ENCODE data around the gene MZB1.

DNA sequence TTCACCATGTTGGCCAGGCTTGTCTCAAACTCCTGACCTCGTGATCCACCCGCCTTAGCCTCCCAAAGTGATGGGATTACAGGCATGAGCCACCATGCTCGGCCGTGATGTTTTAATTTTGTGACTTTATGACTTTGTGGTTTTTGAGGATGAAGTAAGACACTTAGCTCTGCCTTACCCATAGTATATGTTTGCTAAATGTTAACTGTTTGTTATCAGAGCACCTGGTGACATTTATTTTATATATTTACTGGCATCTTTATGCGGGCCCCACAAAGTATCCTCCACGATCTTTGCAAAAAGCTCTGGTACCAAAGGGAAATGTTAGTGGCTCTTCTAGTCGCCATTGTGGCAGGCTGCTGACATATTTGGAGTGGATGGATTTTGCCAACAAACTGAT lies 13.3 kb downstream of the MZB1 start:
- no peak for TF ChIP-seq POLR2AphosphoS5 (IDR thresholded peaks at IDR 0.05; ENCODE audit: low read depth, low read length)
- TF ChIP-seq, protein P1, sequence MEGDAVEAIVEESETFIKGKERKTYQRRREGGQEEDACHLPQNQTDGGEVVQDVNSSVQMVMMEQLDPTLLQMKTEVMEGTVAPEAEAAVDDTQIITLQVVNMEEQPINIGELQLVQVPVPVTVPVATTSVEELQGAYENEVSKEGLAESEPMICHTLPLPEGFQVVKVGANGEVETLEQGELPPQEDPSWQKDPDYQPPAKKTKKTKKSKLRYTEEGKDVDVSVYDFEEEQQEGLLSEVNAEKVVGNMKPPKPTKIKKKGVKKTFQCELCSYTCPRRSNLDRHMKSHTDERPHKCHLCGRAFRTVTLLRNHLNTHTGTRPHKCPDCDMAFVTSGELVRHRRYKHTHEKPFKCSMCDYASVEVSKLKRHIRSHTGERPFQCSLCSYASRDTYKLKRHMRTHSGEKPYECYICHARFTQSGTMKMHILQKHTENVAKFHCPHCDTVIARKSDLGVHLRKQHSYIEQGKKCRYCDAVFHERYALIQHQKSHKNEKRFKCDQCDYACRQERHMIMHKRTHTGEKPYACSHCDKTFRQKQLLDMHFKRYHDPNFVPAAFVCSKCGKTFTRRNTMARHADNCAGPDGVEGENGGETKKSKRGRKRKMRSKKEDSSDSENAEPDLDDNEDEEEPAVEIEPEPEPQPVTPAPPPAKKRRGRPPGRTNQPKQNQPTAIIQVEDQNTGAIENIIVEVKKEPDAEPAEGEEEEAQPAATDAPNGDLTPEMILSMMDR (IDR thresholded peaks at IDR 0.05) = no peak
- no peak for TF ChIP-seq NRF1 (IDR thresholded peaks at IDR 0.05; ENCODE audit: low read depth, low read length)
- TF ChIP-seq SIN3A (IDR thresholded peaks at IDR 0.05; ENCODE audit: borderline replicate concordance, low read depth, low read length) = no peak
- TF ChIP-seq, protein P2, sequence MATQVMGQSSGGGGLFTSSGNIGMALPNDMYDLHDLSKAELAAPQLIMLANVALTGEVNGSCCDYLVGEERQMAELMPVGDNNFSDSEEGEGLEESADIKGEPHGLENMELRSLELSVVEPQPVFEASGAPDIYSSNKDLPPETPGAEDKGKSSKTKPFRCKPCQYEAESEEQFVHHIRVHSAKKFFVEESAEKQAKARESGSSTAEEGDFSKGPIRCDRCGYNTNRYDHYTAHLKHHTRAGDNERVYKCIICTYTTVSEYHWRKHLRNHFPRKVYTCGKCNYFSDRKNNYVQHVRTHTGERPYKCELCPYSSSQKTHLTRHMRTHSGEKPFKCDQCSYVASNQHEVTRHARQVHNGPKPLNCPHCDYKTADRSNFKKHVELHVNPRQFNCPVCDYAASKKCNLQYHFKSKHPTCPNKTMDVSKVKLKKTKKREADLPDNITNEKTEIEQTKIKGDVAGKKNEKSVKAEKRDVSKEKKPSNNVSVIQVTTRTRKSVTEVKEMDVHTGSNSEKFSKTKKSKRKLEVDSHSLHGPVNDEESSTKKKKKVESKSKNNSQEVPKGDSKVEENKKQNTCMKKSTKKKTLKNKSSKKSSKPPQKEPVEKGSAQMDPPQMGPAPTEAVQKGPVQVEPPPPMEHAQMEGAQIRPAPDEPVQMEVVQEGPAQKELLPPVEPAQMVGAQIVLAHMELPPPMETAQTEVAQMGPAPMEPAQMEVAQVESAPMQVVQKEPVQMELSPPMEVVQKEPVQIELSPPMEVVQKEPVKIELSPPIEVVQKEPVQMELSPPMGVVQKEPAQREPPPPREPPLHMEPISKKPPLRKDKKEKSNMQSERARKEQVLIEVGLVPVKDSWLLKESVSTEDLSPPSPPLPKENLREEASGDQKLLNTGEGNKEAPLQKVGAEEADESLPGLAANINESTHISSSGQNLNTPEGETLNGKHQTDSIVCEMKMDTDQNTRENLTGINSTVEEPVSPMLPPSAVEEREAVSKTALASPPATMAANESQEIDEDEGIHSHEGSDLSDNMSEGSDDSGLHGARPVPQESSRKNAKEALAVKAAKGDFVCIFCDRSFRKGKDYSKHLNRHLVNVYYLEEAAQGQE (IDR thresholded peaks at IDR 0.05; ENCODE audit: low read depth, low read length) = no peak
- TF ChIP-seq CHD2 (IDR thresholded peaks at IDR 0.05; ENCODE audit: low read length, partially characterized antibody) = no peak
- TF ChIP-seq, protein P3, sequence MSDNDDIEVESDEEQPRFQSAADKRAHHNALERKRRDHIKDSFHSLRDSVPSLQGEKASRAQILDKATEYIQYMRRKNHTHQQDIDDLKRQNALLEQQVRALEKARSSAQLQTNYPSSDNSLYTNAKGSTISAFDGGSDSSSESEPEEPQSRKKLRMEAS (IDR thresholded peaks at IDR 0.05; ENCODE audit: low read depth) = no peak
- TF ChIP-seq GATA2 (CRISPR knock-in tag; IDR thresholded peaks at IDR 0.05) = no peak
- no peak for TF ChIP-seq GABPA (IDR thresholded peaks at IDR 0.05; ENCODE audit: low read depth)
- TF ChIP-seq, protein P4, sequence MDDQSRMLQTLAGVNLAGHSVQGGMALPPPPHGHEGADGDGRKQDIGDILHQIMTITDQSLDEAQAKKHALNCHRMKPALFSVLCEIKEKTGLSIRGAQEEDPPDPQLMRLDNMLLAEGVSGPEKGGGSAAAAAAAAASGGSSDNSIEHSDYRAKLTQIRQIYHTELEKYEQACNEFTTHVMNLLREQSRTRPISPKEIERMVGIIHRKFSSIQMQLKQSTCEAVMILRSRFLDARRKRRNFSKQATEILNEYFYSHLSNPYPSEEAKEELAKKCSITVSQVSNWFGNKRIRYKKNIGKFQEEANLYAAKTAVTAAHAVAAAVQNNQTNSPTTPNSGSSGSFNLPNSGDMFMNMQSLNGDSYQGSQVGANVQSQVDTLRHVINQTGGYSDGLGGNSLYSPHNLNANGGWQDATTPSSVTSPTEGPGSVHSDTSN (IDR thresholded peaks at IDR 0.05) = no peak
- TF ChIP-seq, protein P5, sequence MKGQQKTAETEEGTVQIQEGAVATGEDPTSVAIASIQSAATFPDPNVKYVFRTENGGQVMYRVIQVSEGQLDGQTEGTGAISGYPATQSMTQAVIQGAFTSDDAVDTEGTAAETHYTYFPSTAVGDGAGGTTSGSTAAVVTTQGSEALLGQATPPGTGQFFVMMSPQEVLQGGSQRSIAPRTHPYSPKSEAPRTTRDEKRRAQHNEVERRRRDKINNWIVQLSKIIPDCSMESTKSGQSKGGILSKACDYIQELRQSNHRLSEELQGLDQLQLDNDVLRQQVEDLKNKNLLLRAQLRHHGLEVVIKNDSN (IDR thresholded peaks at IDR 0.05; ENCODE audit: borderline replicate concordance, low read depth) = no peak
- TF ChIP-seq TAF1 (IDR thresholded peaks at IDR 0.05; ENCODE audit: borderline replicate concordance, low read depth, low read length) = no peak
- TF ChIP-seq MEF2A (IDR thresholded peaks at IDR 0.05; ENCODE audit: borderline replicate concordance, low read depth) = no peak

All from SK-N-SH (cell line).